ENCODE measurements around the gene SLC37A1. TPM values are rescaled to one million over a fixed set of nuclear protein-coding genes. Genes with fewer than 3 reads are reported as not detected.

Gene SLC37A1
- total and polyA plus RNA-seq, 10 donors = 6.9 to 31.4 (median 23.2) TPM

GRCh38 chr21:42523211-42523610 is 9.6 kb downstream of the SLC37A1 start:
- WGBS, 5 donors = 89 to 99% (median 96%) methylated on average over 7 of the region's 7 CpGs
- no peak for DNase-seq
- H3K27ac ChIP-seq = peak overlapping the region in 3 of 8 donors; percentile 84 to 91 (median 86)

GRCh38 chr21:42523941-42524340 is 10.3 kb downstream of the SLC37A1 start:
- TF ChIP-seq POLR2A (IDR thresholded peaks at IDR 0.05) = no peak
- no peak for TF ChIP-seq CTCF (IDR thresholded peaks at IDR 0.05 in 8 of 11, conservative IDR thresholded peaks at IDR 0.05 in 3 of 11)
- TF ChIP-seq POLR2AphosphoS5 (IDR thresholded peaks at IDR 0.05) = no peak
- peak overlapping the region in 7 of 8 donors; percentile 5 to 91 (median 70) for H3K27ac ChIP-seq
- intact Hi-C loops (cut with DNase I; ENCODE audit: low total_unique reads) = no loop called here
- no peak for DNase-seq
- H3K4me3 ChIP-seq = no peak overlapping the region
- H3K9me3 ChIP-seq = no peaks in the 10 kb centered on the region
- peaks cover 0 to 76% (median 29%) of the 10 kb centered on the region in 6 donors for H3K36me3 ChIP-seq
- H3K4me1 ChIP-seq = peaks cover 21 to 88% (median 50%) of the 10 kb centered on the region in 6 donors
- WGBS, 5 donors = 86 to 96% (median 91%) methylated on average over 9 of the region's 9 CpGs
- no peaks in the 10 kb centered on the region for H3K27me3 ChIP-seq (replicated peaks in 1 of 7)

More at GRCh38 chr21:42523211-42523610, 9.6 kb downstream of the SLC37A1 start:
- Histone ChIP-seq H3K4me3 (no peak overlapping the region), H3K27me3 (replicated peaks in 1 of 7) (no peaks in the 10 kb centered on the region), H3K9me3 (no peaks in the 10 kb centered on the region), H3K4me1 (peaks cover 17 to 87% (median 44%) of the 10 kb centered on the region in 6 donors), H3K36me3 (peaks cover 0 to 79% (median 34%) of the 10 kb centered on the region in 6 donors)
- intact Hi-C loops (cut with DNase I; ENCODE audit: low total_unique reads) = no loop called here
- no peak for TF ChIP-seq POLR2AphosphoS5 (IDR thresholded peaks at IDR 0.05)
- TF ChIP-seq CTCF (IDR thresholded peaks at IDR 0.05 in 8 of 11, conservative IDR thresholded peaks at IDR 0.05 in 3 of 11) = no peak
- no peak for TF ChIP-seq POLR2A (IDR thresholded peaks at IDR 0.05)

- Histone ChIP-seq H3K27ac (peak overlapping the region in 7 of 8 donors; percentile 31 to 91 (median 70)), H3K9me3 (no peaks in the 10 kb centered on the region), H3K36me3 (peaks cover 0 to 74% (median 23%) of the 10 kb centered on the region in 6 donors), H3K4me1 (peaks cover 21 to 91% (median 50%) of the 10 kb centered on the region in 6 donors), H3K27me3 (replicated peaks in 1 of 7) (no peaks in the 10 kb centered on the region), H3K4me3 (peak overlapping the region in 2 of 8 donors; percentile 3 to 32)
- TF ChIP-seq CTCF (IDR thresholded peaks at IDR 0.05 in 8 of 11, conservative IDR thresholded peaks at IDR 0.05 in 3 of 11) (no peak), POLR2AphosphoS5 (IDR thresholded peaks at IDR 0.05) (peak in 2 of 3 donors; percentile 37 to 62)
- 32 to 40% (median 37%) methylated on average over 15 to 17 of the region's 17 CpGs for WGBS, 5 donors
- intact Hi-C loops (cut with DNase I; ENCODE audit: low total_unique reads) = no loop called here
- peak; percentile 95 for DNase-seq
Observed at GRCh38 chr21:42524341-42525028, 10.8 kb downstream of the SLC37A1 start.

GRCh38 chr21:42525029-42525581 is 11.5 kb downstream of the SLC37A1 start:
- no peak for TF ChIP-seq CTCF (IDR thresholded peaks at IDR 0.05 in 8 of 11, conservative IDR thresholded peaks at IDR 0.05 in 3 of 11)
- TF ChIP-seq POLR2AphosphoS5 (IDR thresholded peaks at IDR 0.05) = peak; percentile 3 to 47 (median 4)
- no peak for TF ChIP-seq POLR2A (IDR thresholded peaks at IDR 0.05)
- intact Hi-C loops (cut with DNase I; ENCODE audit: low total_unique reads) = no loop called here
- WGBS, 5 donors = 52 to 60% (median 54%) methylated on average over 15 of the region's 15 CpGs
- no peak for DNase-seq
- peak overlapping the region in 7 of 8 donors; percentile 31 to 91 (median 70) for H3K27ac ChIP-seq
- peak overlapping the region in 2 of 8 donors; percentile 3 to 32 for H3K4me3 ChIP-seq
- peaks cover 21 to 95% (median 50%) of the 10 kb centered on the region in 6 donors for H3K4me1 ChIP-seq
- H3K9me3 ChIP-seq = no peaks in the 10 kb centered on the region
- H3K36me3 ChIP-seq = peaks cover 0 to 70% (median 20%) of the 10 kb centered on the region in 6 donors
- no peaks in the 10 kb centered on the region for H3K27me3 ChIP-seq (replicated peaks in 1 of 7)

All from spleen (tissue), 11 donors.